Measurements from ENCODE around the gene CCNB1.

GRCh38 chr5:69212022-69212421 lies 45.1 kb downstream of the CCNB1 start:
- TF ChIP-seq, protein P1, sequence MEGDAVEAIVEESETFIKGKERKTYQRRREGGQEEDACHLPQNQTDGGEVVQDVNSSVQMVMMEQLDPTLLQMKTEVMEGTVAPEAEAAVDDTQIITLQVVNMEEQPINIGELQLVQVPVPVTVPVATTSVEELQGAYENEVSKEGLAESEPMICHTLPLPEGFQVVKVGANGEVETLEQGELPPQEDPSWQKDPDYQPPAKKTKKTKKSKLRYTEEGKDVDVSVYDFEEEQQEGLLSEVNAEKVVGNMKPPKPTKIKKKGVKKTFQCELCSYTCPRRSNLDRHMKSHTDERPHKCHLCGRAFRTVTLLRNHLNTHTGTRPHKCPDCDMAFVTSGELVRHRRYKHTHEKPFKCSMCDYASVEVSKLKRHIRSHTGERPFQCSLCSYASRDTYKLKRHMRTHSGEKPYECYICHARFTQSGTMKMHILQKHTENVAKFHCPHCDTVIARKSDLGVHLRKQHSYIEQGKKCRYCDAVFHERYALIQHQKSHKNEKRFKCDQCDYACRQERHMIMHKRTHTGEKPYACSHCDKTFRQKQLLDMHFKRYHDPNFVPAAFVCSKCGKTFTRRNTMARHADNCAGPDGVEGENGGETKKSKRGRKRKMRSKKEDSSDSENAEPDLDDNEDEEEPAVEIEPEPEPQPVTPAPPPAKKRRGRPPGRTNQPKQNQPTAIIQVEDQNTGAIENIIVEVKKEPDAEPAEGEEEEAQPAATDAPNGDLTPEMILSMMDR (IDR thresholded peaks at IDR 0.05): no peak
- TF ChIP-seq POLR2A (IDR thresholded peaks at IDR 0.05): no peak
